HEK293 (cell line): ENCODE results near the gene C13orf42.

Source experiments
- CTCF ChIA-PET: fragments of 350-600 bp; formaldehyde crosslinking; extraction: SDS; loops from one replicate; lab custom pipeline; 2021; ENCODE audit warnings: antibody characterized with exemption; lab: Yijun Ruan, JAX
- POLR2A ChIA-PET: fragments of 300-600 bp; formaldehyde crosslinking; extraction: SDS; loops from one replicate; lab custom pipeline; 2020; ENCODE audit warnings: antibody characterized with exemption, inconsistent platforms; lab: Yijun Ruan, JAX
- H3K27ac ChIP-seq: fragments of 200-500 bp; sonication (Bioruptor generic); 2 replicates; pipeline ENCODE4 v1.5.1; 2014; ENCODE audit warnings: low read depth, low read length, control low read depth, inconsistent platforms; ENCODE audit errors: extremely low read depth
- H3K36me3 ChIP-seq, 2 experiments: fragments of 200-500 bp in 1 of 2; sonication (Bioruptor generic) in 1 of 2; 1 replicate in 1 of 2; 2 replicates in 1 of 2; pipeline ENCODE4 v1.5.1; 2014 to 2017; ENCODE audit warnings: inconsistent platforms in 2 of 2, low read length in 2 of 2; ENCODE audit not compliant: control insufficient read depth in 2 of 2, insufficient read depth in 1 of 2
- H3K4me1 ChIP-seq: fragments of 200-500 bp; sonication (Bioruptor generic); 2 replicates; pipeline ENCODE4 v1.5.1; 2014; ENCODE audit warnings: mild to moderate bottlenecking, low read length, inconsistent platforms; ENCODE audit not compliant: control insufficient read depth, insufficient read depth
- H3K4me3 ChIP-seq: 2 replicates; pipeline ENCODE4 v1.5.1; 2011; ENCODE audit warnings: low read depth, mild to moderate bottlenecking, control low read depth, low read length, moderate library complexity
- H3K9me3 ChIP-seq: fragments of 200-500 bp; sonication (Bioruptor generic); 2 replicates; pipeline ENCODE4 v1.5.1; 2014; ENCODE audit warnings: low read depth, low read length, inconsistent platforms; ENCODE audit not compliant: control insufficient read depth, insufficient read depth
- BCL6B ChIP-seq: fragments of 450-650 bp; formaldehyde crosslinking; IDR thresholded peaks from 2 replicates; pipeline ENCODE4 v1.5.1; 2017; ENCODE audit warnings: missing biosample characterization, missing genetic modification characterization
- CTCF ChIP-seq: fragments of 450-650 bp; formaldehyde crosslinking; IDR thresholded peaks from 2 replicates; pipeline ENCODE4 v1.5.1; 2016; ENCODE audit warnings: missing biosample characterization, missing genetic modification characterization
- KLF17 ChIP-seq: fragments of 450-650 bp; formaldehyde crosslinking; IDR thresholded peaks from 2 replicates; pipeline ENCODE4 v1.5.1; 2016; ENCODE audit warnings: missing biosample characterization, missing genetic modification characterization
- PRDM10 ChIP-seq: fragments of 450-650 bp; formaldehyde crosslinking; IDR thresholded peaks from 2 replicates; pipeline ENCODE4 v1.5.1; 2016; ENCODE audit warnings: missing biosample characterization, missing genetic modification characterization
- SCRT2 ChIP-seq: fragments of 450-650 bp; formaldehyde crosslinking; IDR thresholded peaks from 2 replicates; pipeline ENCODE4 v1.5.1; 2016; ENCODE audit warnings: missing biosample characterization, missing genetic modification characterization
- ZBTB17 ChIP-seq: fragments of 450-650 bp; formaldehyde crosslinking; IDR thresholded peaks from 2 replicates; pipeline ENCODE4 v1.5.1; 2016; ENCODE audit warnings: missing biosample characterization, missing genetic modification characterization
- ZBTB44 ChIP-seq: fragments of 450-650 bp; IDR thresholded peaks from 2 replicates; pipeline ENCODE4 v1.5.1; 2018; ENCODE audit warnings: missing biosample characterization, mild to moderate bottlenecking, missing genetic modification characterization
- ZFHX2 ChIP-seq: fragments of 450-650 bp; formaldehyde crosslinking; conservative IDR thresholded peaks from 2 replicates; pipeline ENCODE4 v1.5.1; 2016; ENCODE audit warnings: missing biosample characterization, missing genetic modification characterization
- ZFP69B ChIP-seq: fragments of 450-650 bp; formaldehyde crosslinking; IDR thresholded peaks from 2 replicates; pipeline ENCODE4 v1.5.1; 2016; ENCODE audit warnings: missing biosample characterization, missing genetic modification characterization
- ZNF10 ChIP-seq: fragments of 450-650 bp; formaldehyde crosslinking; IDR thresholded peaks from 2 replicates; pipeline ENCODE4 v1.5.1; 2017; ENCODE audit warnings: missing biosample characterization, missing genetic modification characterization
- ZNF2 ChIP-seq: fragments of 450-650 bp; formaldehyde crosslinking; IDR thresholded peaks from 2 replicates; pipeline ENCODE4 v1.5.1; 2016; ENCODE audit warnings: missing biosample characterization, missing genetic modification characterization
- ZNF223 ChIP-seq: fragments of 450-650 bp; formaldehyde crosslinking; IDR thresholded peaks from 2 replicates; pipeline ENCODE4 v1.5.1; 2016; ENCODE audit warnings: missing biosample characterization, missing genetic modification characterization
- ZNF324 ChIP-seq: fragments of 450-650 bp; formaldehyde crosslinking; IDR thresholded peaks from 2 replicates; pipeline ENCODE4 v1.5.1; 2016; ENCODE audit warnings: missing biosample characterization, missing genetic modification characterization
- ZNF391 ChIP-seq: fragments of 450-650 bp; formaldehyde crosslinking; IDR thresholded peaks from 2 replicates; pipeline ENCODE4 v1.5.1; 2016; ENCODE audit warnings: low read depth, missing biosample characterization, missing genetic modification characterization, borderline replicate concordance
- ZNF449 ChIP-seq: fragments of 450-650 bp; formaldehyde crosslinking; IDR thresholded peaks from 2 replicates; pipeline ENCODE4 v1.5.1; 2017; ENCODE audit warnings: missing biosample characterization, mild to moderate bottlenecking, missing genetic modification characterization, moderate library complexity
- ZNF558 ChIP-seq: fragments of 450-650 bp; formaldehyde crosslinking; IDR thresholded peaks from 2 replicates; pipeline ENCODE4 v1.5.1; 2016; ENCODE audit warnings: missing biosample characterization, missing genetic modification characterization
- ZNF560 ChIP-seq: fragments of 450-650 bp; formaldehyde crosslinking; IDR thresholded peaks from 2 replicates; pipeline ENCODE4 v1.5.1; 2017; ENCODE audit warnings: missing biosample characterization, missing genetic modification characterization, borderline replicate concordance
- ZNF561 ChIP-seq: fragments of 450-650 bp; IDR thresholded peaks from 2 replicates; pipeline ENCODE4 v1.5.1; 2018; ENCODE audit warnings: missing biosample characterization, missing genetic modification characterization, borderline replicate concordance
- ZNF580 ChIP-seq: fragments of 450-650 bp; formaldehyde crosslinking; IDR thresholded peaks from 2 replicates; pipeline ENCODE4 v1.5.1; 2016; ENCODE audit warnings: missing biosample characterization, missing genetic modification characterization
- ZNF654 ChIP-seq: fragments of 450-650 bp; formaldehyde crosslinking; IDR thresholded peaks from 2 replicates; pipeline ENCODE4 v1.5.1; 2016; ENCODE audit warnings: low read depth, missing biosample characterization, missing genetic modification characterization
- ZNF660 ChIP-seq: fragments of 450-650 bp; IDR thresholded peaks from 2 replicates; pipeline ENCODE4 v1.5.1; 2018; ENCODE audit warnings: missing biosample characterization, mild to moderate bottlenecking, missing genetic modification characterization
- ZSCAN30 ChIP-seq: fragments of 450-650 bp; IDR thresholded peaks from 2 replicates; pipeline ENCODE4 v1.5.1; 2018; ENCODE audit warnings: missing biosample characterization, mild to moderate bottlenecking, missing genetic modification characterization, moderate library complexity

C13orf42 gene

GRCh38 chr13:51071493-51071892, 39.6 kb downstream of the C13orf42 start (continued):
- no peak for TF ChIP-seq PRDM10 (tag by site-specific recombination)
- no peak for TF ChIP-seq ZNF580 (tag by site-specific recombination)
- no peak for TF ChIP-seq ZNF10 (tag by site-specific recombination)
- TF ChIP-seq ZNF223, result no peak
- no peak for TF ChIP-seq ZNF391 (tag by site-specific recombination)
- no peak for TF ChIP-seq ZNF449 (tag by site-specific recombination)
- TF ChIP-seq ZNF558, result no peak

- H3K4me3 ChIP-seq, result no peak overlapping the region
- POLR2A ChIA-PET, result no interaction called here
- no peak overlapping the region for H3K27ac ChIP-seq
- TF ChIP-seq BCL6B (tag by site-specific recombination), result peak; percentile 80
- TF ChIP-seq ZNF560, result no peak
- TF ChIP-seq KLF17 (tag by site-specific recombination), result no peak
- 0 out of 2 replicates have a peak, but pooled peaks have one; percentile 17 for TF ChIP-seq ZSCAN30
- peak; percentile 54 for TF ChIP-seq ZBTB17
- peak; percentile 42; the same call in 1 of the 2 replicates for TF ChIP-seq ZNF561 (tag by site-specific recombination)
- 0 out of 2 replicates have a peak, but pooled peaks have one; percentile 36 for TF ChIP-seq ZFP69B
- 0 out of 2 replicates have a peak, but pooled peaks have one; percentile 60 for TF ChIP-seq ZNF2 (tag by site-specific recombination)
- peak; percentile 96 for TF ChIP-seq ZNF654 (tag by site-specific recombination)
- TF ChIP-seq ZNF324, result no peak
- TF ChIP-seq SCRT2 (tag by site-specific recombination), result no peak
- 0 out of 2 replicates have a peak, but pooled peaks have one; percentile 24 for TF ChIP-seq ZBTB44 (tag by site-specific recombination)
- TF ChIP-seq ZNF660 (tag by site-specific recombination), result peak; percentile 85
- peak; percentile 80 for TF ChIP-seq CTCF
- TF ChIP-seq ZFHX2, result no peak
- TF ChIP-seq, all 188 proteins: peak for 10
- Histone ChIP-seq H3K4me1 (no peaks in the 10 kb centered on the region), H3K36me3 (no peaks in the 10 kb centered on the region), H3K9me3 (no peaks in the 10 kb centered on the region)
- CTCF ChIA-PET, result interaction anchor here (0.6 to 2.2 kb wide), 11 partner anchors 13 to 1201 kb away, joined by 3 to 10 read pairs (median 5); no protein-coding TSS in a partner anchor
Measured at GRCh38 chr13:51070005-51070649, 40.9 kb downstream of the C13orf42 start.
